Measurements from ENCODE around the gene NCK2.

Gene NCK2

DNA sequence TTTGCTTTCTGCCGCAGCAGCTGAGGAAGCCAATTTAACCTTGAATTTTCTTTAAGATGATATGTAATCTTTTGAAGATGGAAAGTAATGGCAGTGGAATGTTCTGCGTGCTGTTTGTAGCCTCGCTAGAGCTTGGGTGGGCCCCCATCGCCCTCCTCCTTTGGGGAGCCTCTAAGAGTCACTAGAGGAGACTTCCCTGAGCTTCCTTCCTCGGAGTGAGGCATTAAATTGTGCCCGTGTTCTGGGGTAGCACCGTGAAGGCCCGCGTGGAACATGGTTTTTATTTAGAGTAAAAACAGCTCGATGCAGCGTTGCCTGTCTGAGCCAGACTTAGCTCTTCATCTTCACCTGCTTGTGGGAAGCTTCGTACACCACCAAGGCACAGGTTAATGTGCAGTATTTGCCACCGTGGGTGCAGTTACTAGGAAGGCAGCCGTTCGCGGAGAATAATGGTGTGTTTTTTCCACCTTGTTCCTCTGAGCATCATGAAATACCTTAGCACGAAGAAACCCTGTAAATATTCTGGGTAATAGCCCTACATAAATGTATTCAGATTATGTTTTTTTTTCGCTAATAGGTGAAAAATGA is 38.5 kb downstream of the NCK2 start:
- DNase-seq (ENCODE audit: low read depth) = no peak
- no peak for TF ChIP-seq CTCF (IDR thresholded peaks at IDR 0.05; ENCODE audit: control insufficient read depth, insufficient read depth, low read depth, low read length, missing control alignments)
- H3K4me3 ChIP-seq (ENCODE audit: control insufficient read depth, low read depth, low read length) = no peak overlapping the region

DNA sequence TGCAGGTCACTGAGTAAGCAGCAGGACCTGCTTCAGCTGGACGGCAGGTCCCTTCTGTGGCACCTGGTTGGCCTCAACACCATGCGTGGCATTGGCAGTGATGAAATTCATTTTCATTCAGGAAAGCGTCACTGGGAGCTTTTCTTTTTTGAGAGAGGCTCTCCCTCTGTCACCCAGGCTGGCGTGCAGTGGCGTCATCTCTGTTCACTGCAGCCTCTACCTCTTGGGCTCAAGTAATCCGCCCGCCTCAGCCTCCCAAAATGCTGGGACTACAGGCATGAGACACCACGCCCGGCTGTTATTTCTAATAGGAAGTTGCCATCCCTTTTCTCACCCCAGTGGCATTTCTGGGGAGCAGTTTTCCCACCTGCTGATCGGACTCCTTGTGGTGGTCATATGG is 39.3 kb downstream of the NCK2 start:
- no peak for DNase-seq (ENCODE audit: low read depth)
- no peak for TF ChIP-seq CTCF (IDR thresholded peaks at IDR 0.05; ENCODE audit: control insufficient read depth, insufficient read depth, low read depth, low read length, missing control alignments)
- H3K4me3 ChIP-seq (ENCODE audit: control insufficient read depth, low read depth, low read length) = no peak overlapping the region

- no peak overlapping the region for H3K4me3 ChIP-seq (ENCODE audit: control insufficient read depth, low read depth, low read length)
- no peak for DNase-seq (ENCODE audit: low read depth)
- no peak for TF ChIP-seq CTCF (IDR thresholded peaks at IDR 0.05; ENCODE audit: control insufficient read depth, insufficient read depth, low read depth, low read length, missing control alignments)
Observed at GRCh38 chr2:105784589-105784988, 39.9 kb downstream of the NCK2 start.

DNA sequence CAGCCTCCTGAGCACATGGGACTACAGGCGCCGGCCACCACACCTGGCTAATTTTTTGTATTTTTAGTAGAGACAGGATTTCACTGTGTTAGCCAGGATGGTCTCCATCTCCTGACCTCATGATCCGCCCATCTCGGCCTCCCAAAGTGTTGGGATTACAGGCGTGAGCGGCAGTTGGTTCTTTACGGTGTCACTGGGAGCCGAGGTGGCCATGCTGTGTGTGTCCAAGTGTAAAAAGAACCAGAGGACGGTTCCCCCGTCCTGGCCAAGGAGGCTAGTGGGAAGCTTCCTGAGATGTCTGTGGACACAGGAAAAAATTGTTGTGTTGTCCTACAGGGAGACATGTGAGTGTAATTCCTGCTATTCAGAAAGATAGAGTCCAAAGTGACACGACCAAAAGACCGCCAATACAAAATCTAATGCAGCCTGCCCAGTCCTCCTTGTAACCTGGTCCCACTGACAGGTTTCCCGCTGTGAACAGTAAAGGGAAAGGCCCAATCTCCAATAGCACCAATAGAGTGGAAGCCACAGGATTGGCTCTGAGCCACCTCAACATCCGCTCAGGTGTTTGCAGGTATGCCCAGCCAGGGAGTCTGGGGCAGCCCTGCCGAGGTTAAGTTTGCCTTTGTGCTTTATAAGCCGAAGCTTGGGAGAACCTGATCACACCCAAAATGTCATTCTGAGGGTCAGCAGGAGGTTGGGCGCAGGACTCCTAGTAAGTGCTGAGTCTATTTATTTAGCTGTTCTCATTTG is 40.6 kb downstream of the NCK2 start:
- DNase-seq (ENCODE audit: low read depth) = no peak
- no peak overlapping the region for H3K4me3 ChIP-seq (ENCODE audit: control insufficient read depth, low read depth, low read length)
- no peak for TF ChIP-seq CTCF (IDR thresholded peaks at IDR 0.05; ENCODE audit: control insufficient read depth, insufficient read depth, low read depth, low read length, missing control alignments)

DNA sequence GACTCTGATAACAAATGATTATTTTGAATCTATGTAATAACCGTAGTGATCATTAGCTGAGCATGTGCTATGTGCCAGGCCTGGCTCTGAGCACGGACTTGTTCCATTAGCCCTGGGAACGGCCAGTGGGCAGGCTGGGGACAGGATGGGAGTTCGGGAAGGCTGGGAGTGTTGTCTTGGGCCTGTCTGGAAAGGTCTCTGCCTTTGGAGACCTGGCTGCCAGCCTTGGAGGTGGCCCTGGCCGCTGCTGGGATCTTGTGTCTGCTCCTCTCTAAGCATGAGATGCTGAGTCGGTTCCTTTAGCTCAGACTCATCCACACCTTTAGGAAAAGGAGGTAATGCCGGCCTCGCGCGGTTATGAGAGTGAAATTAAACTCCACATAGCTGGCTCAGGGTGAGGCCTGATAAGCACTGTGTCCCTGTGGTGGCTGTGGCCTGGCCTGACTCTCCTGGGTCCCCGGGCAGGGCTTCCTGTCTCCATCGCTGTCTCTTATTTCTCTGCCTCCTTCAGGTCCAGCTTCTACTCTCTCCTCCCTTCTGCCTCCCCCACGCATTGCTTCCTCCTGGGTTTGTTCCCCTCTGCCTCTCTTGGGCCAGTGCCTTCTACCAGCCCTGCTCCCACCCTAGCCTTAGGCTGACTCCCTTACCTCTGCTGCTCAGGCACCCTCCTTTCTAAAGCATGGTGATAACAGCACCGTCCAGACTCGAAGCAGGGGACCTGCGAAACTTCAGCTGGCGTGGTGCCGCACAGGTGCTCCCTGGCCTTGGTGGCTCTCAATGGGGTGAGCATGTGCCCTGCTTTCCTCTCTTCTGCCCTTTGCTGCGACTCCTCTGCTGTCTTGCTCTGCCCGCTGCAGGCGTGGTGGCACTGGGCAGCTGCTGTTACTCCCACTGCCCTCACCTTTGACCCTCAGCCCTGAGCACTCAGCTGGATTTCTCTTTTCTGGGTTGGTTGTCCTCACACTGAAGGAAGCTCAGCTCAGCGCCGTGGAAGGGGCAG is 41.8 kb downstream of the NCK2 start:
- TF ChIP-seq CTCF (IDR thresholded peaks at IDR 0.05; ENCODE audit: control insufficient read depth, insufficient read depth, low read depth, low read length, missing control alignments) = no peak
- DNase-seq (ENCODE audit: low read depth) = no peak
- H3K4me3 ChIP-seq (ENCODE audit: control insufficient read depth, low read depth, low read length) = no peak overlapping the region
